ENCODE results near the gene CSNK1G2.

GRCh38 chr19:1908364-1908678 is 32.7 kb upstream of the CSNK1G2 start:
- no peak for TF ChIP-seq RARB (CRISPR knock-in tag; IDR thresholded peaks at IDR 0.05)
- no peak for TF ChIP-seq ESRRG (CRISPR knock-in tag; IDR thresholded peaks at IDR 0.05)
- no peak for TF ChIP-seq TSHZ2 (CRISPR knock-in tag; IDR thresholded peaks at IDR 0.05)

Data from SK-N-SH treated with all-trans-retinoic acid at 6 μM for 48 hours (cell line).